T47D (cell line): ENCODE measurements around the gene COL4A2.

Experiments
- DNase-seq, 2 experiments: peaks; one replicate each; pipeline versions ENCODE4 v3.0.0 to v3.0.0-alpha.2; 2011 to 2012; ENCODE audit warnings: low read depth in 1 of 2, low spot score in 1 of 2
- JUND ChIP-seq: IDR thresholded peaks from 2 replicates; pipeline ENCODE4 v1.6.1; 2012; ENCODE audit warnings: low read depth
- in situ Hi-C: cut with HindIII; loops from 2 replicates; pipeline ENCODE4 v1.10.0; 2016; ENCODE audit warnings: low sequenced_read_pairs, low pct_unique_long_range_greater_than_20kb

COL4A2 gene

GRCh38 chr13:110338441-110339101, 31.5 kb downstream of the COL4A2 start:
- in situ Hi-C loops: no loop called here
- DNase-seq: peak in 1 of 2 experiments; percentile 10
- no peak for TF ChIP-seq JUND

GRCh38 chr13:110339263-110339662, 32.2 kb downstream of the COL4A2 start:
- in situ Hi-C loops: no loop called here
- no peak for TF ChIP-seq JUND
- no peak for DNase-seq

GRCh38 chr13:110339975-110340550, 33.0 kb downstream of the COL4A2 start:
- TF ChIP-seq JUND: no peak
- DNase-seq: no peak
- in situ Hi-C loops: no loop called here

- in situ Hi-C loops: no loop called here
- no peak for TF ChIP-seq JUND
- no peak for DNase-seq
These were observed 33.8 kb downstream of the COL4A2 start for GRCh38 chr13:110340812-110341444.

- TF ChIP-seq JUND: no peak
- no peak for DNase-seq
- in situ Hi-C loops: no loop called here
These were observed 34.6 kb downstream of the COL4A2 start for GRCh38 chr13:110341445-110342244.

- no peak for DNase-seq
- no peak for TF ChIP-seq JUND
- in situ Hi-C loops: no loop called here
These were observed 35.4 kb downstream of the COL4A2 start for GRCh38 chr13:110342474-110342873.

GRCh38 chr13:110343241-110343865, 36.3 kb downstream of the COL4A2 start:
- in situ Hi-C loops: no loop called here
- no peak for TF ChIP-seq JUND
- peak in 1 of 2 experiments; percentile 37 for DNase-seq

GRCh38 chr13:110344320-110344719, 37.2 kb downstream of the COL4A2 start:
- DNase-seq: no peak
- in situ Hi-C loops: no loop called here
- TF ChIP-seq JUND: no peak

- in situ Hi-C loops: no loop called here
These were observed 38.2 kb downstream of the COL4A2 start for GRCh38 chr13:110345266-110345665.

GRCh38 chr13:110345701-110346100, 38.6 kb downstream of the COL4A2 start:
- no peak for TF ChIP-seq JUND
- in situ Hi-C loops: no loop called here
- no peak for DNase-seq

More at GRCh38 chr13:110345266-110345665, 38.2 kb downstream of the COL4A2 start:
- DNase-seq: no peak
- no peak for TF ChIP-seq JUND

- no peak for TF ChIP-seq JUND
- in situ Hi-C loops: no loop called here
- no peak for DNase-seq
These were observed 39.6 kb downstream of the COL4A2 start for GRCh38 chr13:110346661-110347067.

- in situ Hi-C loops: no loop called here
- no peak for DNase-seq
- no peak for TF ChIP-seq JUND
These were observed 40.0 kb downstream of the COL4A2 start for GRCh38 chr13:110347088-110347487.
